GM10266 (cell line): ENCODE data around the gene REV1.
A peak's percentile ranks its signal among the peaks of the same experiment; 100 is the strongest.

Experiments
- DNase-seq: peaks from one replicate; pipeline ENCODE4 v3.0.0; 2012; ENCODE audit errors: extremely low spot score
- CTCF ChIP-seq: IDR thresholded peaks from 2 replicates; pipeline ENCODE4 v1.5.1; 2012; ENCODE audit warnings: mild to moderate bottlenecking, low read depth; ENCODE audit not compliant: control insufficient read depth, insufficient read depth; ENCODE audit errors: missing control alignments

Gene REV1

GRCh38 chr2:99445065-99445464 lies 44.8 kb downstream of the REV1 start:
- DNase-seq = no peak
- TF ChIP-seq CTCF = no peak

GRCh38 chr2:99444222-99444621 lies 45.6 kb downstream of the REV1 start:
- no peak for TF ChIP-seq CTCF
- no peak for DNase-seq

- TF ChIP-seq CTCF = peak; percentile 3
- DNase-seq = no peak
Measured at GRCh38 chr2:99442837-99443236, 47.0 kb downstream of the REV1 start.

- no peak for DNase-seq
- no peak for TF ChIP-seq CTCF
Measured at GRCh38 chr2:99439971-99440505, 49.8 kb downstream of the REV1 start.

- no peak for DNase-seq
- TF ChIP-seq CTCF = no peak
Measured at GRCh38 chr2:99436874-99437273, 52.9 kb downstream of the REV1 start.

- no peak for DNase-seq
- TF ChIP-seq CTCF = no peak
Measured at GRCh38 chr2:99433340-99433739, 56.5 kb downstream of the REV1 start.

GRCh38 chr2:99431587-99432275 lies 58.1 kb downstream of the REV1 start:
- no peak for TF ChIP-seq CTCF
- no peak for DNase-seq
